22Rv1 (cell line): ENCODE measurements around the gene POGZ.
"Not testable (repeated sequence)": the region's sequence is repeated elsewhere in the genome, so short reads cannot be mapped to it uniquely, and the experiment has no call there.

ENCODE experiments used
- H3K27ac ChIP-seq: fragments of 450-650 bp; 2 replicates; pipeline ENCODE4 v1.5.1; 2017
- ZFX ChIP-seq: fragments of 450-650 bp; IDR thresholded peaks from 2 replicates; pipeline ENCODE4 v1.6.1; 2017; ENCODE audit warnings: antibody characterized with exemption, borderline replicate concordance
- TF ChIP-seq, protein P1 (sequence below): fragments of 450-650 bp; IDR thresholded peaks from 2 replicates; pipeline ENCODE4 v1.5.1; 2017; ENCODE audit warnings: mild to moderate bottlenecking

Gene POGZ

DNA sequence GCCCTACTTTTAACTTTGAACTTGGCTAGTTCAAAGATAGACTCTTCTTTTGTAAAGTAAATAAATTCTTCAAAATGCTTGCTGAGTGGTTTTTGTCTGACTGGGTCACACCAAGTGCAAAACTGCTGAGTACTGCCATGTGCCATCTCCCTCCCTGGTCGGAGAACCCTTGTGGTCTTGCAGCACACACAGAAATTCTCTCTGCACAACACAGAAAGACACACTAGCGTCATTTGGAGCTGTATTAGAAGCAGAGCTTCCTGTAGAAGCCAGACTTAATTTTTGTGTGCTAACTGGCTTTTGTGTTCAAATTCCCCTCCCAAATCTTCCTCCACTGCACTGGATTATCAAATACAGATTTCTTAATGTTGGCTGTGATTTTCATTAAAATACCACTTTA lies 57.4 kb downstream of the POGZ start:
- TF ChIP-seq, protein P1, sequence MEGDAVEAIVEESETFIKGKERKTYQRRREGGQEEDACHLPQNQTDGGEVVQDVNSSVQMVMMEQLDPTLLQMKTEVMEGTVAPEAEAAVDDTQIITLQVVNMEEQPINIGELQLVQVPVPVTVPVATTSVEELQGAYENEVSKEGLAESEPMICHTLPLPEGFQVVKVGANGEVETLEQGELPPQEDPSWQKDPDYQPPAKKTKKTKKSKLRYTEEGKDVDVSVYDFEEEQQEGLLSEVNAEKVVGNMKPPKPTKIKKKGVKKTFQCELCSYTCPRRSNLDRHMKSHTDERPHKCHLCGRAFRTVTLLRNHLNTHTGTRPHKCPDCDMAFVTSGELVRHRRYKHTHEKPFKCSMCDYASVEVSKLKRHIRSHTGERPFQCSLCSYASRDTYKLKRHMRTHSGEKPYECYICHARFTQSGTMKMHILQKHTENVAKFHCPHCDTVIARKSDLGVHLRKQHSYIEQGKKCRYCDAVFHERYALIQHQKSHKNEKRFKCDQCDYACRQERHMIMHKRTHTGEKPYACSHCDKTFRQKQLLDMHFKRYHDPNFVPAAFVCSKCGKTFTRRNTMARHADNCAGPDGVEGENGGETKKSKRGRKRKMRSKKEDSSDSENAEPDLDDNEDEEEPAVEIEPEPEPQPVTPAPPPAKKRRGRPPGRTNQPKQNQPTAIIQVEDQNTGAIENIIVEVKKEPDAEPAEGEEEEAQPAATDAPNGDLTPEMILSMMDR = no peak
- TF ChIP-seq ZFX = no peak
- H3K27ac ChIP-seq = peak overlapping the region; percentile 75; the same call in 1 of the 2 replicates

DNA sequence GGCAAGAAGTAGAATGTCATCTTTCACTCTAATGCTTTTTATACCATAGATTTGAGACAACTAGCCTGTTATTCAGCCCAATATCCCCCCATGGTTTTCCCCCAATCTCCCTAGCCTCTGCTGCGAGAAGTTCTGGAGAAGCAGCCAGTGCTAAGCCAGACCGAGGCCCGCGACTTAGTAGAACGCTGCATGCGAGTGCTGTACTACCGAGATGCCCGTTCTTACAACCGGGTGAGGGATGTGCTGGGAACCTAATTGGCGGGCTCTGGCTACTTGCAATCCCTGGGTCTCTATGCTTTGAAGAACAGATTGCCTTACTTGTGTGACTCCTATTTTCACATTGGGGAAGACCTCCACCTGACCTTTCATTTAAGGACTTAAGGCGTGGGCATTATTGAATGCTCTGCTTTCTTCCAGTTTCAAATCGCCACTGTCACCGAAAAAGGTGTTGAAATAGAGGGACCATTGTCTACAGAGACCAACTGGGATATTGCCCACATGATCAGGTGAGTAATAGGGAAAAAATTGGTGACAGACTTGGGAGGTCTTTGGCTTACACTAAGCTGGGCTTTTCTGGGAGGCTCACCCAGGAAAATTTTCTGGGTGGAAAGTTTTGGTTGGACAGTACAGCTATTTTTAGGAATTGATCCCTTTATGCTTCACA lies 58.0 kb downstream of the POGZ start:
- TF ChIP-seq, protein P1 = no peak
- no peak for TF ChIP-seq ZFX
- peak overlapping the region; percentile 75 for H3K27ac ChIP-seq

DNA sequence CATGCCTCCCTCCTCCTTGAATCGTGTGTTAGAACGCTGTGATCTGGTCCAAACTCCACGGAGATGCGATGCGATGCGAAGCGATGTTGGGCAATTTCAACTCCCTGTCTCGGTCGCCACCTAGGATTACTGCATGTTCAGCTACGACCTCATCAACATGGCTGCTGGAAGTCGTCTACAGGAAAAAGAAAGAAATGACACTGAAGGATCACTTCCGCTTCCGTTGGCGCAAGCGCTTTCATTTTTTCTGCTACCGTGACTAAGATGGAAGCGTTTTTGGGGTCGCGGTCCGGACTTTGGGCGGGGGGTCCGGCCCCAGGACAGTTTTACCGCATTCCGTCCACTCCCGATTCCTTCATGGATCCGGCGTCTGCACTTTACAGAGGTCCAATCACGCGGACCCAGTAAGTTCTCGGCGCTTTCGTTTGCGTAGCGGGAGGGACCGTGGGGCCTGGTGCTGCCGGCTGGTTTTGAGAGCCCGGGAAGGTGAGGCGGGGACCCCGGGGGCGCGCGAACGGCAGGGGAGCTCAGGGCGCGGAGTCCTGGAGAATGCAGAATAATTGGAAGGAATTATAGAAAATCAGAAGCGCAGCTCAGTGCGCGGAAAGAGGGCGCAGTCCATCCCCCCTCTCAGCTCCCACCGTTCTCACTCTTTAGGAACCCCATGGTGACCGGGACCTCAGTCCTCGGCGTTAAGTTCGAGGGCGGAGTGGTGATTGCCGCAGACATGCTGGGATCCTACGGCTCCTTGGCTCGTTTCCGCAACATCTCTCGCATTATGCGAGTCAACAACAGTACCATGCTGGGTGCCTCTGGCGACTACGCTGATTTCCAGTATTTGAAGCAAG lies 59.7 kb downstream of the POGZ start, which contains the start of gene PSMB4:
PSMB4 (plus strand) TSS at position 250 of the 848 bp plus-strand sequence; CDS start at position 265, 15 bp downstream.
- H3K27ac ChIP-seq = peak within 1 kb of the TSS; percentile 75
- TF ChIP-seq, protein P1 = peak; percentile 80
- no peak for TF ChIP-seq ZFX

DNA sequence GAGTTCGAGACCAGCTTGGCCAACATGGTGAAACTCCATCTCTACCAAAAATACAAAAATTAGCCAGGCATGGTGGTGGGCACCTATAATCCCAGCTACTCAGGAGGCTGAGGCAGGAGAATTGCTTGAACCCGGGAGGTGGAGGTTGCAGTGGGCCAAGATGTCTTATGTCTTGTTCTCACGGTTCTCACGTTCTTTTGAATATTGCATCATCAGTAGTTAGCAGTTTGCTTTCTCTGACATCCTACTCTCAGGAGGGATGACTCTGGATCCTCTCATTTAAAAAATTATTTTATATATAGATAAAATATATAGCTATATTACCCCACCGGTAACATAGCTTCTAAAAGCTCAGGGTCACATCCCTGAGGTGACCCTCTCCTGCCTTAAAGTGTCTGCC lies 63.0 kb downstream of the POGZ start:
- not testable (repeated sequence) for H3K27ac ChIP-seq

DNA sequence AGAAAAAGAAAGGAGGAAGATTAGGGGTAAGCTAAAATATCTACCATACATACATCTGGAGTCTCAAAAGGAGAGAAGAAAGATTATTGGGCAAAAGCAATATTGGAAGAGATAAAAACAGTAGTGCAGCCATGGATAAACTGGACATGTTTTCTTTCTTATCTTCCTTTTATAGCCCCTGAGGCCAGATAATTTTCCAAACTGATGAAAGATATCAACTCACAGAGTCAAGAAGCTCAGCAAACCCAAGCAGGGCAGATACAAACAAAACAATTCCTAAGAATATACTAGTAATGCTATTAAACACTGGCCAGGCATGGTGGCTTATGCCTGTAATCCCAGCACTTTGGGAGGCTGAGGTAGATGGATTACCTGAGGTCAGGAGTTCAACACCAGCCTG lies 65.7 kb downstream of the POGZ start:
- TF ChIP-seq ZFX = no peak
- TF ChIP-seq, protein P1 = no peak
- H3K27ac ChIP-seq = no peak overlapping the region

DNA sequence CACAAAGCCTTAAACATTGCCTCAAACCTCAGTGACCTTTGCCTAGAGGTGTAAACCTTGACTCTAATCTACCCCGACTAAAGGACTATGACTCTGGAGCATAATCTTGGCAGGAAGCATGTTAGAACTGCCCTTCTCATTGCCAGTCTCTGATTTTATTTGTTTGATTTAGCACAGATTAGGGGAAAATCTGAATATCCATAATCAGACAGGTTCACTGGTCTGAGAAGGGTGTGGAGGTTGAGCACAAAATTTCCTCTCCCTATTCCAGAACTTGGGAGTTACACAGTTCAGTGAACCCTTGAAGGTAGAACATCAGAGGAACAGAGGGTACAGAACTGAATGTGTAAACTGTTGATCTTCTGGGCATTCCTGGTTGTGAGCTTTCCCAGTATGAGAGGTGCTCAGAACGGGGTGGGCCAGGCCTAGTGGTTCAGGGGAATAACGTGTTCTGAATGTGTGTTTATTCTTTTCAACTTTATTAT lies 68.2 kb downstream of the POGZ start:
- no peak for TF ChIP-seq ZFX
- TF ChIP-seq, protein P1 = no peak
- no peak overlapping the region for H3K27ac ChIP-seq

DNA sequence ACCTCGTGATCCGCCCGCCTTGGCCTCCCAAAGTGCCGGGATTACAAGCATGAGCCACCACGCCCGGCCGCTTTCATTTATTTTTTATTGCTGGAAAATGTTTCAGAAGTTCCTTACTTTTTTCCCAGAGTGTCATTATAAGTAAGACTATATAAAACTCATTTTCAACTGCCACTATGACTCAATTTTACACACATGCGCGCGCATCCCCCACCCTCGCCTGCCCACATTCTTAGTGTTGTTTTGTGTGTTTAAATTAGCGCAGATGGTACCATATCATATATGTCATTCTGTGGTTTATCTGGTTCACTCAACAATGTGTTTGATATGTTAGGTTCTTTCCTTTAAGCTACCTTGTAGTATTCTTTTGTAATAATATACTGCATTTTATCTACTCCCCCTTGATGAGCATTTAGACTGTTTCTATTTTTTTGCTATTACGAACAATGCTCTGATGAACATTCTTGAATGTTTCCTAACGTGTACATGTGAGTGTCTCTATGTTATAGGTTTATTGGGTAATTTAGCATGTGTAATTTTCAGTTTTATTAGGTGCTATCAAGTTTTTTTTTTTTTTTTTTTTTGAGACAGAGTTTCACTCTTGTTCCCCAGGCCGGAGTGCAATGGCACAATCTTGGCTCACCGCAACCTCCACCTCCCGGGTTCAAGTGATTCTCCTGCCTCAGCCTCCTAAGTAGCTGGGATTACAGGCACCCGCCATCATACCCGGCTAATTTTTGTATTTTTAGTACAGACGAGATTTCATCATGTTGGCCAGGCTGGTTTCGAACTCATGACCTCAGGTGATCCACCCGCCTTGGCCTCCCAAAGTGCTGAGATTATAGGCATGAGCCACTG lies 68.8 kb downstream of the POGZ start:
- H3K27ac ChIP-seq = not testable (repeated sequence)
